Measurements from ENCODE around the gene HERC2. TPM values are rescaled to one million over a fixed set of nuclear protein-coding genes. Genes with fewer than 3 reads are reported as not detected.
A peak's percentile ranks its signal among the peaks of the same experiment; 100 is the strongest.

Gene HERC2
- total and polyA plus RNA-seq, 2 donors from 2014 or later, result 17.9 to 58.4 TPM

GRCh38 chr15:28116521-28117431 lies 205.2 kb downstream of the HERC2 start:
- Histone ChIP-seq H3K4me1 (ENCODE audit: control insufficient read depth in 2 of 3, insufficient read depth in 2 of 3, low read depth in 1 of 3, low read length in 3 of 3) (no peaks in the 10 kb centered on the region), H3K27me3 (ENCODE audit: control insufficient read depth, insufficient read depth, low read length) (no peaks in the 10 kb centered on the region), H3K9me3 (ENCODE audit: control insufficient read depth in 2 of 3, insufficient read depth in 1 of 3, low read length in 3 of 3) (no peaks in the 10 kb centered on the region), H3K36me3 (ENCODE audit: control insufficient read depth in 2 of 3, insufficient read depth in 3 of 3, low read length in 3 of 3) (peaks cover 6 to 58% (median 40%) of the 10 kb centered on the region in 3 donors), H3K9ac (ENCODE audit: low read length in 3 of 3) (no peak overlapping the region), H3K27ac (ENCODE audit: low read depth in 2 of 2, low read length in 2 of 2) (no peak overlapping the region), H3K4me3 (ENCODE audit: low read length in 3 of 3) (no peak overlapping the region)
- FAIRE-seq (no peak), DNase-seq (peak in 3 of 5 donors; percentile 44 to 79 (median 64))
- TF ChIP-seq CTCF (IDR thresholded peaks at IDR 0.05; ENCODE audit: borderline replicate concordance, extremely low read depth, insufficient read depth), result no peak
- intact Hi-C loops (cut with DNase I), result no loop called here

- no peak for FAIRE-seq
- no peak for DNase-seq
- no peak overlapping the region for H3K27ac ChIP-seq (ENCODE audit: low read depth in 2 of 2, low read length in 2 of 2)
- no peaks in the 10 kb centered on the region for H3K4me1 ChIP-seq (ENCODE audit: control insufficient read depth in 2 of 3, insufficient read depth in 2 of 3, low read depth in 1 of 3, low read length in 3 of 3)
- H3K27me3 ChIP-seq (ENCODE audit: control insufficient read depth, insufficient read depth, low read length), result no peaks in the 10 kb centered on the region
- H3K9ac ChIP-seq (ENCODE audit: low read length in 3 of 3), result no peak overlapping the region
- TF ChIP-seq CTCF (IDR thresholded peaks at IDR 0.05; ENCODE audit: borderline replicate concordance, extremely low read depth, insufficient read depth), result no peak
- no peaks in the 10 kb centered on the region for H3K9me3 ChIP-seq (ENCODE audit: control insufficient read depth in 2 of 3, insufficient read depth in 1 of 3, low read length in 3 of 3)
- H3K36me3 ChIP-seq (ENCODE audit: control insufficient read depth in 2 of 3, insufficient read depth in 3 of 3, low read length in 3 of 3), result peaks cover 7 to 59% (median 40%) of the 10 kb centered on the region in 3 donors
- H3K4me3 ChIP-seq (ENCODE audit: low read length in 3 of 3), result no peak overlapping the region
- intact Hi-C loops (cut with DNase I), result no loop called here
These were observed 206.1 kb downstream of the HERC2 start for GRCh38 chr15:28115871-28116270.

- Histone ChIP-seq H3K4me1 (ENCODE audit: control insufficient read depth in 2 of 3, insufficient read depth in 2 of 3, low read depth in 1 of 3, low read length in 3 of 3) (no peaks in the 10 kb centered on the region), H3K4me3 (ENCODE audit: low read length in 3 of 3) (no peak overlapping the region), H3K27ac (ENCODE audit: low read depth in 2 of 2, low read length in 2 of 2) (no peak overlapping the region), H3K36me3 (ENCODE audit: control insufficient read depth in 2 of 3, insufficient read depth in 3 of 3, low read length in 3 of 3) (peaks cover 7 to 50% (median 31%) of the 10 kb centered on the region in 3 donors), H3K9ac (ENCODE audit: low read length in 3 of 3) (no peak overlapping the region), H3K9me3 (ENCODE audit: control insufficient read depth in 2 of 3, insufficient read depth in 1 of 3, low read length in 3 of 3) (no peaks in the 10 kb centered on the region), H3K27me3 (ENCODE audit: control insufficient read depth, insufficient read depth, low read length) (no peaks in the 10 kb centered on the region)
- intact Hi-C loops (cut with DNase I), result no loop called here
- DNase-seq (no peak), FAIRE-seq (no peak)
- no peak for TF ChIP-seq CTCF (IDR thresholded peaks at IDR 0.05; ENCODE audit: borderline replicate concordance, extremely low read depth, insufficient read depth)
These were observed 207.0 kb downstream of the HERC2 start for GRCh38 chr15:28114721-28115622.

All from kidney (tissue), 14 donors.